Hepatic stellate cell (primary cell): ENCODE data around the gene RAMACL.
"Not testable (repeated sequence)": the region's sequence is repeated elsewhere in the genome, so short reads cannot be mapped to it uniquely, and the experiment has no call there.

Experiments
- DNase-seq: peaks from one replicate; pipeline ENCODE4 v3.0.0; 2011; ENCODE audit warnings: low spot score

RAMACL gene

DNA sequence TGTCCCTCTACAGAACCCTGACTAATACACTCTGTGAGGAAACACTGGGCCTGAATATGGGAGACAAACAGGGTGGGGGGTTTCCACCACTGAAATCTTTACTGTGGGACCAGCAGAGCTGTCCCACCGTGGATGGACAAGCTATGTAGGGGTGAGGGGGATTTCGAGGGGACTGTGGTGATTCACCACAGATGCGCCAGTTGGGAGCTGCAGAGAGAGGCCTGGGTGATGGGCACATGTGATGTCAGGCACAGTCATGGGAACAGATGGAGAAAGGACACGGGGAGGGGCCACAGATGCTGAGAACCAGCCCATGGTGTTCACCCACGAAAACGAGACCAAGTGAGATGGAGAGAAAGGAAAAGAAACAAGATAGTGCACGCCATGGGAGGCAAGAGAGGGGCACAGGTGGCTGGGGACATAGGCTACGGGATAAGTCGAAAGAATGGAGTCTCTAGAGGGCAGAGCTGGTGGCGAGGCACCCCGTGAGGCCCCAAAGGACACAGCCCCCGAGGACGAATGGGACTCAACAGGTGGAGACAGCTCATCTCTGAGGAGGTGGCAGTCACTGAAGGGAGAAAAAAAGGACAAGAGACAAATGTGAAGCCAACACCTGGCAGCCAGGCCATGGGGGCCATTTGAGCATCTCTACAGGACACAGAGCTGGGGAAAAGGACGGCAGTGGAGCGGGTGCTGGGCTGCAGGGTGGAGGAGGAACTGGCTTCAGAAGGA is 10.5 kb upstream of the RAMACL start:
- DNase-seq: no peak

DNA sequence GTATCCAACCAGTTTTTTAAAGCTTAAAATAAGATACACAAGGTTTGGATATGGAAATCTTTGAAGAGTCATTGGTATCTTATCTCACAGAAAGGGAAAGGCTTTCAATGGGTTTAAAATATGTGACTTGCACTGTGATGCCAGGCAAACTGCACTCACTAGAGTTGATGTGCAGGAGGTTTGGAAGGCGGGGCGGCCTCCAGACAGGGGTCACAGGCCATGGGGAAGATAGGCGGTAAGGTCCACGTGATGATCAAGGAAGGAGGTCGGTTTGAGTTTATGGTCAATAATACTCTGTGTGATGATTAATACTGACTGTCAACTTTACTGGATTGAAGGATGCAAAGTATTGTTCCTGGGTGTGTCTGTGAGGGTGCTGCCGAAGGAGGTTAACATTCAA is 9.5 kb upstream of the RAMACL start:
- DNase-seq: no peak

DNA sequence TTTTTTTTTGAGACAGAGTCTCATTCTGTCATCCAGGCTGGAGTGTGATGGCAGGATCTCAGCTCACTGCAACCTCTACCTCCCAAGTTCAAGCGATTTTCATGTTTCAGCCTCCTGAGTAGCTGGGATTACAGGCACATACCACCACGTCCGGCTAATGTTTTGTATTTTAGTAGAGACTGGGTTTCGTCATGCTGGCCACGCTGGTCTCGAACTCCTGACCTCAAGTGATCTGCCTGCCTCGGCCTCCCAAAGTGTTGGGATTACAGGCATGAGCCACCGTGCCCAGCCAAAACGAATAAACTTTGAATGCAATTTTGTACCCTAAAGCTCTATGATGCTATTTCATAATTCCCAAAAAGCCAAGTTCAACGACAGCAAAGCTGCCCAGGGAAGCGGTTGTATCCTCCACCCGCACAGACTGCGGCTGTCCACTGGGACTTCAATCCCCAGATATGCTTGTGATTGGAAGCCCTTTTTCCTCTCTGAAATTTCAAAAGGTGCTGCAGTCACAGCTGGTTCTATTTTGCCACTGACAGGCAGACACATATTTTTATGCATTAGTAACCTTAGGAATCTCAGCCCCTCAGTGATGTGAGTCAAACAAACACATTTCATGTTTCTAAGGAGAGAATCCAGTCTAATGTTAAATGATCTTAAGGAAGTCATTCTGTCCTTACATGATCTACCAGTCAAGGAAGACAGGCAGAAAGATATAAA is 8.7 kb upstream of the RAMACL start:
- peak; percentile 87 for DNase-seq

GRCh38 chr6:166592821-166593220 is 6.3 kb upstream of the RAMACL start:
- no peak for DNase-seq

DNA sequence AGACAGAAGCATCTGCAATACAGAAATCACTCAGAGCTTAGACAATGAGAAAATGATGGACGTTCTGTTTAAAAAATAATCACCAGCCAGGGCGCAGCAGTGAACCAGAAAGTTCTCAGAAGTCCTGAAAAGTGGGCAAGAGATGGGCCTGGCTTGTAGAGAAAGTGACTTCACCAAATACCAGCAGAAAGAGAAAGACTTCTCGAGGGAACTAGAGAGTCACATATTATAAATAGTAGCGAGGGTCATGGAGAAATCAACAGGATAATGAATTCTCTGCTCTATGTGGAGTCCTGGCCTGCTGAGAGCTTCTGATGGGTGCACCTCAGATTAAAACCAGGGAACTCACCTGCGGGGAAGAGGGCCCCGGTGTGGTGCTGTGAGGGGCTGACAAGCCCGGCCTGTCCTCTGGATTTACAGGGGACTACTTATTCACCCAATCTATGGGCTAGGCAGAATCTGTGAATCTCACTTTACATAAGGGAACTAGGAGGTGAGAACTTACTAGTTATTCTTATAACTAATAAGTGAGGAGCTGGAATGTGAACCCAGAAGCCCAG is 5.6 kb upstream of the RAMACL start:
- no peak for DNase-seq

DNA sequence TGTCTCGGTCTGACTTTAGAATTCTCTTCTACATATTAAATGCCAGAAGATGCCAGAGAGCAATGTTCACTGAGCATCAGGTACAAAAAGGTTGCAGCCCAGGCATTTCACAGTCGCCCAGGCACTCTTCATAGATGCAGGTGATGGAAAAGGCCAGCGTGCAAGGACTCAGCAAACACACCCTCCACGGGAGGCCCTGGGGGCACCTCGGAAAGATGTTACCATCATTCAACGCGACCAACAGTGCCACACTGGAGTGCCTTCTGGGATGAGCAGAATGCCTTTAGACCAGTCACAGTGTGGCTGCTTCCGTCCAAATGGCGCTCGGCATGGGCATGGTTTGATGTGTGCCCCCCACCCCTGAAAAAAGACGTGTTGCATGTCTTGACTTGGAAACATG is 4.5 kb upstream of the RAMACL start:
- DNase-seq: no peak

- DNase-seq: no peak
Measured at GRCh38 chr6:166589786-166590574, 3.5 kb upstream of the RAMACL start.

- no peak for DNase-seq
Measured at GRCh38 chr6:166589337-166589731, 2.9 kb upstream of the RAMACL start.

- DNase-seq: peak; percentile 60
Measured at GRCh38 chr6:166588691-166589336, 2.3 kb upstream of the RAMACL start.

- DNase-seq: no peak
Measured at GRCh38 chr6:166587631-166588413, 1.3 kb upstream of the RAMACL start.

- no peak for DNase-seq
Measured at GRCh38 chr6:166584853-166585429, 1.5 kb downstream of the RAMACL start.

GRCh38 chr6:166584155-166584554 is 2.3 kb downstream of the RAMACL start:
- no peak for DNase-seq

DNA sequence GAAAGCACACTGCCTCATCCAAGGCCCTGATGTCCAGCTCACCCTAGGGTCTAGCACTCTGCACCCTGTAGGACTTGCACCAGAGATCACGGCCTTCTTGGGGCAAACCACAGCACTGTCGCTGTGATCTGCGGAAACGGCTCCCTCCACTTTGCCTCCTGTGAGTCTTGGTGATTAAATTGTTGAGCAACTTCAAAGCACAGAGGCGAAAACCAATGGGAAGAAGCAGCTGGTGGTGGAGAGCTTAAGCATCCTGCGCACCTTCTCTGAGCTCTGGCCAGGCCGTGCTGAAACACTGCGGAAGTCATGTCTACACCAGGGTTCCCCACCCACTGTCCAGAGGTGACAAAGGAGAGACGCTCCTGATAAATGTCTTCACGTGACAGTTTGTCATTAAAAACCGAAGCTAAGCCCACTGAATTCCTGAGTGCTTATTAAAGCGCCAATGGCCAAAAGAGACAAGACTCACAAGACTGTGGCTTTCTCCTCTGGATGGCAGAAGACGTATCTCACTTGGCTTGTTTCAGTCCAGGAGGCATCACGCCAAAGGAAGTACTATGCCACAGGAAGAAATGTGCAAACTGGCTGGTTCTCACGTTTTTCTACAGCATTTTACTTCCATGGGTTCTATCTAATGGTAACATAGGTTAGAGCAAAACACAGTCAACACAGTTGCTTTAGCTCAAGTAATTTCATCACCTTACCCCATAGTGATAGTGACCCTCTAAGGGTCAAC is 3.1 kb downstream of the RAMACL start:
- DNase-seq: no peak

- DNase-seq: no peak
Measured at GRCh38 chr6:166582258-166582657, 4.2 kb downstream of the RAMACL start.

GRCh38 chr6:166581801-166582200 is 4.7 kb downstream of the RAMACL start:
- DNase-seq: not testable (repeated sequence)

- DNase-seq: no peak
Measured at GRCh38 chr6:166581091-166581511, 5.4 kb downstream of the RAMACL start.

DNA sequence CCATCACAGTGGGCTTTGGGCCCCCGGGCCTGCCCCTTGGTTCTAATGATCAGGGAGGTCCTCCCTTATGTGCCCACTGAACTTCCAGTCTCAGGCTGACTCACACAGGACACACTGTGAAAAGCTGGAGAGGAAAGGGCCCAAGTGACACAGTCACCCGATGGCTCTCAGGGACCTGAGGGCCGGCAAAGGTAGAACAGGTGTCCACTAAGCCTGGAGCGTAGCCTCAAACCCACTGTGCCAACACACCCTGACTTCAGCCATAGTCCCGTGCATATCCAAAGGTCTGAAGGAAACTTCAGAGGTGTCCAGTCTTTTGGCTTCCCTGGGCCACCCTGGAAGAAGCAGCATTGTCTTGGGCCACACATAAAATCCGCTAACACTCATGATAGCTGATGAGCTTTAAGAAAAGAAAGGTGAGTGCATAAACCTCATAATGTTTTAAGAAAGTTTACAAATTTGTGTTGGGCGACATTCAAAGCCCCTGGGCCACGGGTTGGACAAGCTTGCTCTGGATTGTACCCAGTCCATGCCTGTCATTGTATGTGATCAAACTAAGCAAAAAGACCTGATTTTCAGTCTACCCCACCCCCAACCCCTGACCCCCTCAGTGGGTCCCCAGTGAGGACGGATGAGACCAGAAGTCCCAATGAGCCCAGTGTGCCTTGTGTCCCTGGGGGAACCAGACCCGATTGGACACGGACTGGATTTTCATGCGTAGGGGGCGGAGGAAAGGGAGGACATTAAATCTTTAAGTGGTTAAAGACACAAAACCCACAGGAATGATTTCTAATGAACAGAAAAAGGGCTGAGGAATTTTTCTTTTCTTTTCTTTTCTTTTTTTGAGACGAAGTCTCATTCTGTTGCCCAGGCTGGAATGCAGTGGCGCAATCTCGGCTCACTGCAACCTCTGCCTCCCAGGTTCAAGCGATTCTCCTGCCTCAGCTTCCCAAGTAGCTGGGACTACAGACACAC is 6.1 kb downstream of the RAMACL start:
- DNase-seq: no peak

DNA sequence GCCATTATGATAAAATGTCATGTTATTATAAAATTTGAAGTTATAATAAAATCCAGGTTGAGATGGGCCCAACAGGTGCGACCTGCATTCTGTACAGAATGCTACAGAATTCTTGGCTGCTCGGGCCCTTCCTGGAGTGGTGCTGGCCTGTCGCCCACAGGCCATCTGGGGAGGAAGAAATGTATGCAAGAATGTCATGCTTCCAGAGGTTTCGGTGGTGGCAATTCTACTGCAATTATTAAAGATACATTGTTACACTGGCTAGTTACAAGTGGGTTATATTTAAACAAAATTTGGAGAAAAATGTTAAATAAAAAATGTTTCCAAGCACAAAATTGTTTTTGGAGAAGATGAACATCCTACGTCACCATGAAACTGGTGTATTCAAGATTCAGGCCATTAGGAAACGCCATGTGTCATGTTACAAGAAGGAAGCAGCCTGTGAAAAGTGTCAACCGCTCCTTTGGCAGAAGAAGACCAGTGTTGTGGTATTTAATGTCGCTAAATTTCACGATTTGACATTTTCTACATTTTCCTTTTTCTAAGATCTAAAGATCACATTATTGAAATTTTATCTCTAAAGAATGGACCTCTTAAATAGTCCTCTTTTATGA is 7.1 kb downstream of the RAMACL start:
- DNase-seq: no peak
